GM12873 (cell line): ENCODE measurements around the gene CERT1.

ENCODE experiments used
- TF ChIP-seq, protein P1 (sequence below): IDR thresholded peaks from 2 replicates; pipeline ENCODE4 v1.5.1; 2012; ENCODE audit warnings: low read depth, mild to moderate bottlenecking, moderate library complexity, low read length, control low read depth; ENCODE audit not compliant: insufficient read depth; ENCODE audit errors: missing control alignments

The CERT1 gene

DNA sequence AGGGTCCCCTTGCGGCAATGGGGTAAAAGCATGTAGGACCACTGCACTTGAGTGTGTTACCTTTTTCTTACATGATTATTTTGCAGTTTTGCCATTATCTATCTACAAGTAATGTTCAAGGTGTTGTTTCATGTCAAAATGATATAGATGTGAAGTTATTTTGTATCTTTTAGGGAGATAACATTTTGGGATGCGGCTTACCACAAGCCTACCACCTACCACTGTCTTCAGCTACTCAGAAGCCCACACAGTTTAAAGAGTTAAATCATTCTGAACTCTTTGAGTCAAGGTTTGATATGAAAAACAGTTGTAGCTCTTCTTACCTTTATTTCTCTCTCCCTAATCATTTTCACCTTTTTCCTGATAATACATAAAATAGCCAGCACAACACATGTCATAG, 19.8 kb downstream of the CERT1 start:
- TF ChIP-seq, protein P1, sequence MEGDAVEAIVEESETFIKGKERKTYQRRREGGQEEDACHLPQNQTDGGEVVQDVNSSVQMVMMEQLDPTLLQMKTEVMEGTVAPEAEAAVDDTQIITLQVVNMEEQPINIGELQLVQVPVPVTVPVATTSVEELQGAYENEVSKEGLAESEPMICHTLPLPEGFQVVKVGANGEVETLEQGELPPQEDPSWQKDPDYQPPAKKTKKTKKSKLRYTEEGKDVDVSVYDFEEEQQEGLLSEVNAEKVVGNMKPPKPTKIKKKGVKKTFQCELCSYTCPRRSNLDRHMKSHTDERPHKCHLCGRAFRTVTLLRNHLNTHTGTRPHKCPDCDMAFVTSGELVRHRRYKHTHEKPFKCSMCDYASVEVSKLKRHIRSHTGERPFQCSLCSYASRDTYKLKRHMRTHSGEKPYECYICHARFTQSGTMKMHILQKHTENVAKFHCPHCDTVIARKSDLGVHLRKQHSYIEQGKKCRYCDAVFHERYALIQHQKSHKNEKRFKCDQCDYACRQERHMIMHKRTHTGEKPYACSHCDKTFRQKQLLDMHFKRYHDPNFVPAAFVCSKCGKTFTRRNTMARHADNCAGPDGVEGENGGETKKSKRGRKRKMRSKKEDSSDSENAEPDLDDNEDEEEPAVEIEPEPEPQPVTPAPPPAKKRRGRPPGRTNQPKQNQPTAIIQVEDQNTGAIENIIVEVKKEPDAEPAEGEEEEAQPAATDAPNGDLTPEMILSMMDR: no peak

DNA sequence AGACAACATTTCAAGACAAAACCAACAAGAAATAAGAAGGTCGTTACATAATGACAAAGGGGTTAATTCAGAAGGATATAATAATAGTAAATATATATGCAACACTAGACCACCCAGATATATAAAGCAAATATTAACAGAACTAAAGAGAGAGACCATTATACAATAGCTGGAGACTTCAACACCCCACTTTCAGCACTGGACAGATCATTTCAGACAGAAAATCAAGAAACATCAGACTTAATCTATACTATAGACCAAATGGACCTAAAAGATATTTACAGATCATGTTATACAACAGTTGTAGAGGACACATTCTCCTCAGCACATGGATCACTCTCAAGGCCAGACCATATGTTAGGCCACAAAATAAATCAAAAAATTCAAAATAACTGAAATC, 26.8 kb downstream of the CERT1 start:
- TF ChIP-seq, protein P1: no peak

DNA sequence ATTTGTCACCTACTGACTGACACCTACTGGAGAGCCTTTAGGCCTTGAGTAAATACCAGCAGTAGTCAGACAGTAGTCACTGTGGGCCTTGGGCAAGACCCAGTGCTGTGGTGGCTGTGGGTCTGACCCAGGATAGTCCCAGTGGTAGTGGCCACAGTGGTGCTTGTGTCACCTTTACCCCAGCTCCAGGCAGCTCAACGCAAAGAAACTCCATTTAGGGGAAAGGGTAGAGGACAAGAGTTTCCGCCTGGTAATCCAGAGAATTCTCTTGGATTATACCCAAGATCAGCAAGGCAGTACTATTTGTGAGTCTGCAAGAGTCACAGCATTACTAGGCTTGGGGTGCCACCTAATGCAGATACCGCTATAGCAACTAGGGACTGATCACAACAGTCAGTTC, 28.9 kb downstream of the CERT1 start:
- TF ChIP-seq, protein P1: no peak

DNA sequence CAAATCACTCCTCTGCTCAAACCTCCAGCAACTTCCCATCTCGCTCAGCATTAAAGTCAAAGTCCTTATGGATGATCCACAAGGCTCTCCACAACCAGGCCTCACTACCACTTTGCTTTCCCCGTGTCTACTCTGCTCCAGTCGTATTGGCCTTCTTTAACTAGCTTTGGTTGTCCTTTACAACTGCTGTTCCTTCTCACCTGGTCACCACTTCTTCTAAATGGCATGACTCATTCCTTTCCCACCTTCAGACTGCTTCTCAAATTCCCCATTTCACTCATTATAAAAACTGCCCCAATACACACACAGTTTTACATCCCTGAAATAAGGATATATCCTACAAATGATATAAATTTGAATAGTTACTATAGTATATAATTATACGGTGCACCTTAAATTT, 30.4 kb downstream of the CERT1 start:
- TF ChIP-seq, protein P1: no peak

DNA sequence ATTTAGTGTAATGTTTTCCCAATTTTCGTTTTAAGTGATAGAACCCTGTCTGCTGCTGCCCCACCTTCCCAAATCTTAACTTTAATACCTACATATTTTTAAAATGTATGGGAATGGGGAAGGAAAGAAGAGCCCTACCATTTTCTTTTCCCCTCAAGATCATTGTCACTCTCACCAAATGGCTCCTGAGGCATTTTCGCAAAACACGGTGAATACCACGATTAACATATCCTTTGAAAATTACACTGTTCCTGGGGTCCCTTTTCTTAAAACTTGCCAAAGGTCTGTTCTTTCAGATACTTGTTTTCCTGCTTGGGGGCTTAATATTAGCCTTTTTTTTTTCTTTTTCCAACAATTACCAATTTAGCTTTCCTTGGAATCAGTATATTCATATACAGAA, 36.1 kb downstream of the CERT1 start:
- TF ChIP-seq, protein P1: no peak

DNA sequence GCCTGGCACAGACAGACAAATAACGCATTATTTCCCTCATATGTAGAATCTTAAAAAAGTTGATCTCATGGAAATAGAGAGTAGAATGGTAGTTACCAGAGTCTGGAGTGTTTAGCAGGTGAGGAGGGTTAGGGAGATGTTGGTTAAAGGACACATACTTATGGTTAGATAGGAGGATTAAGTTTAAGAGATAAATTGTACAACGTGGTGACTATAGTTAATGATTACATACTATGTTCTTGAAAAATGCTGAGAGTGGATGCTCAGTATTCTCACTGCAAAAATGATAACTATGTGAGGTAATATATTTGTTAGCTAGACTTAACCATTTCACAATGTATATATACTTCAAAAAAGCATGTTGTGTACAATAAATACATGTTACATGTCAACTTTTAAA, 38.0 kb downstream of the CERT1 start:
- TF ChIP-seq, protein P1: no peak

DNA sequence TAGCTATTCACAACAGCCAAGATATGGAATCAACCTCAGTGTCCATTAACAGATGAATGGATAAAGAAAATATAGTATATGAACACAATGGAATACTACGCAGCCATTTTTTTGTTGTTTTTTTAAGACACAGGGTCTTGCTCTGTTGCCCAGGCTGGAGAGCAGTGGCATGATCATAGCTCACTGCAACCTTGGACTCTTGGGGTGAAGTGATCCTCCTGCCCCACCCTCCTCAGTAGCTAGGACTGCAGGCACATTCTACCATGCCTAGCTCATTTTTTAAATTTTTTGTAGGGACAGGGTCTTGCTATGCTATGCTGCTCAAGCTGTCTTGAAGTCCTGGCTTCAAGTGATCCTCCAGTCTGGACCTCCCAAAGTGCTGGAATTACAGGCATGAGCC, 38.5 kb downstream of the CERT1 start:
- TF ChIP-seq, protein P1: no peak
